ENCODE data around the gene CPED1.

GRCh38 chr7:121137580-121137979 lies 149.1 kb downstream of the CPED1 start:
- no peak for TF ChIP-seq ZFP30 (CRISPR knock-in tag; IDR thresholded peaks at IDR 0.05)
- TF ChIP-seq TSHZ2 (CRISPR knock-in tag; IDR thresholded peaks at IDR 0.05), result no peak
- no peak for TF ChIP-seq TOX (CRISPR knock-in tag; IDR thresholded peaks at IDR 0.05; ENCODE audit: borderline replicate concordance)

All from SK-N-SH treated with all-trans-retinoic acid at 6 μM for 48 hours (cell line).